ENCODE results near the gene SDHAF1.

DNA sequence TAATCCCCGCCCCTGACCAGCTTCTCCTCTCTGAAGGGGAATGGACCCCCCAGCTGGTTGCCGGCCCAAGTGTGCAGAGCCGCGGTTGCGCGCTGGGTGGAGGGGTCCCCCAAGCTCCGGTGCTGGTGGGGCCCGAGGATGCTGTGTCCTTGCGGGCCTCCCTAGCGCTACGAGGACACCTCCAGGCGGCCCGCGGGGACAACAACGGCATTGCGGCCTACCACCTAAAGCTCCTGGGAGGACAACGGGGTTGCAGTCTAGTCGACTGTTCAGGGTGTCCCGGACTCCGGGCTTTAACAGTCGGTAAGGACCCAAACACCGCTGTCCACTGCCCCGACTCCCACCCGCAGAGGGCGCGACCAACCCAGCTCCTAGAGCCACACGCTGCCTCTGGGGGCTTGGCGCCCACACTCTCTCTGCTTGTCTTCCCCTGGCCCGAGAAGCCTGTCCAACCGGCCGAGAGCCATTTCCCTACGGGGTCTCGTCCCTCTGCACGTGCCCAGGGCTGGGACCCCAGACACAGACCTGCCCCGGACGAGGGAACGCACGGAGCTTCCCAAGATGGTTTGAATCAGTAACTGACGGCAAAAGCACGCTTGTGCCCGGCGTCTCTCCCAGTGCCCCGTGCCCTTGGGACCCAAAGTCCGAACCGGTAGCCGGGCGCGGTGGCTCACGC is 927 bp upstream of the SDHAF1 start:
- TF ChIP-seq, protein P1, sequence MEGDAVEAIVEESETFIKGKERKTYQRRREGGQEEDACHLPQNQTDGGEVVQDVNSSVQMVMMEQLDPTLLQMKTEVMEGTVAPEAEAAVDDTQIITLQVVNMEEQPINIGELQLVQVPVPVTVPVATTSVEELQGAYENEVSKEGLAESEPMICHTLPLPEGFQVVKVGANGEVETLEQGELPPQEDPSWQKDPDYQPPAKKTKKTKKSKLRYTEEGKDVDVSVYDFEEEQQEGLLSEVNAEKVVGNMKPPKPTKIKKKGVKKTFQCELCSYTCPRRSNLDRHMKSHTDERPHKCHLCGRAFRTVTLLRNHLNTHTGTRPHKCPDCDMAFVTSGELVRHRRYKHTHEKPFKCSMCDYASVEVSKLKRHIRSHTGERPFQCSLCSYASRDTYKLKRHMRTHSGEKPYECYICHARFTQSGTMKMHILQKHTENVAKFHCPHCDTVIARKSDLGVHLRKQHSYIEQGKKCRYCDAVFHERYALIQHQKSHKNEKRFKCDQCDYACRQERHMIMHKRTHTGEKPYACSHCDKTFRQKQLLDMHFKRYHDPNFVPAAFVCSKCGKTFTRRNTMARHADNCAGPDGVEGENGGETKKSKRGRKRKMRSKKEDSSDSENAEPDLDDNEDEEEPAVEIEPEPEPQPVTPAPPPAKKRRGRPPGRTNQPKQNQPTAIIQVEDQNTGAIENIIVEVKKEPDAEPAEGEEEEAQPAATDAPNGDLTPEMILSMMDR (IDR thresholded peaks at IDR 0.05; ENCODE audit: borderline replicate concordance, extremely low read depth, low read length, poor library complexity, severe bottlenecking): no peak
- no peak for TF ChIP-seq EZH2 (IDR thresholded peaks at IDR 0.05; ENCODE audit: borderline replicate concordance, low read depth, low read length, severe bottlenecking)
